Muscle layer of colon (tissue), 2 donors: ENCODE results near the gene PAK6.
A peak's percentile ranks its signal among the peaks of the same experiment; 100 is the strongest.

Source experiments
- H3K27ac ChIP-seq: one replicate; pipeline ENCODE4 v1.7.0; 2013; ENCODE audit warnings: low read depth, mild to moderate bottlenecking, low read length, moderate library complexity
- H3K27me3 ChIP-seq, 2 donors: one replicate each; pipeline ENCODE4 v1.7.0; 2013; ENCODE audit warnings: low read length in 2 of 2, mild to moderate bottlenecking in 2 of 2; ENCODE audit not compliant: insufficient read depth in 2 of 2, control insufficient read depth in 1 of 2
- H3K36me3 ChIP-seq: one replicate; pipeline ENCODE4 v1.7.0; 2013; ENCODE audit warnings: mild to moderate bottlenecking, low read length; ENCODE audit not compliant: insufficient read depth
- H3K4me1 ChIP-seq: one replicate; pipeline ENCODE4 v1.7.0; 2013; ENCODE audit warnings: mild to moderate bottlenecking, low read length; ENCODE audit not compliant: insufficient read depth
- H3K4me3 ChIP-seq, 2 donors: one replicate each; pipeline ENCODE4 v1.7.0; 2013; ENCODE audit warnings: low read length in 2 of 2, low read depth in 1 of 2, mild to moderate bottlenecking in 1 of 2, moderate library complexity in 1 of 2
- H3K9ac ChIP-seq: one replicate; pipeline ENCODE4 v1.7.0; 2013; ENCODE audit warnings: low read length
- H3K9me3 ChIP-seq: one replicate; pipeline ENCODE4 v1.7.0; 2013; ENCODE audit warnings: mild to moderate bottlenecking, low read length
- donor health status: abdominal sarcoma.
- donor health status: Adenocarcinoma of cecum.

Gene PAK6

GRCh38 chr15:40259021-40259420 is 20.2 kb downstream of the PAK6 start:
- no peaks in the 10 kb centered on the region for H3K4me1 ChIP-seq
- no peaks in the 10 kb centered on the region for H3K36me3 ChIP-seq
- no peak overlapping the region for H3K4me3 ChIP-seq
- no peak overlapping the region for H3K9ac ChIP-seq
- no peak overlapping the region for H3K27ac ChIP-seq
- peaks cover 0 to 15% of the 10 kb centered on the region in 2 donors for H3K27me3 ChIP-seq
- no peaks in the 10 kb centered on the region for H3K9me3 ChIP-seq

GRCh38 chr15:40263024-40263754 is 24.3 kb downstream of the PAK6 start:
- Histone ChIP-seq H3K27ac (no peak overlapping the region), H3K9ac (no peak overlapping the region)

DNA sequence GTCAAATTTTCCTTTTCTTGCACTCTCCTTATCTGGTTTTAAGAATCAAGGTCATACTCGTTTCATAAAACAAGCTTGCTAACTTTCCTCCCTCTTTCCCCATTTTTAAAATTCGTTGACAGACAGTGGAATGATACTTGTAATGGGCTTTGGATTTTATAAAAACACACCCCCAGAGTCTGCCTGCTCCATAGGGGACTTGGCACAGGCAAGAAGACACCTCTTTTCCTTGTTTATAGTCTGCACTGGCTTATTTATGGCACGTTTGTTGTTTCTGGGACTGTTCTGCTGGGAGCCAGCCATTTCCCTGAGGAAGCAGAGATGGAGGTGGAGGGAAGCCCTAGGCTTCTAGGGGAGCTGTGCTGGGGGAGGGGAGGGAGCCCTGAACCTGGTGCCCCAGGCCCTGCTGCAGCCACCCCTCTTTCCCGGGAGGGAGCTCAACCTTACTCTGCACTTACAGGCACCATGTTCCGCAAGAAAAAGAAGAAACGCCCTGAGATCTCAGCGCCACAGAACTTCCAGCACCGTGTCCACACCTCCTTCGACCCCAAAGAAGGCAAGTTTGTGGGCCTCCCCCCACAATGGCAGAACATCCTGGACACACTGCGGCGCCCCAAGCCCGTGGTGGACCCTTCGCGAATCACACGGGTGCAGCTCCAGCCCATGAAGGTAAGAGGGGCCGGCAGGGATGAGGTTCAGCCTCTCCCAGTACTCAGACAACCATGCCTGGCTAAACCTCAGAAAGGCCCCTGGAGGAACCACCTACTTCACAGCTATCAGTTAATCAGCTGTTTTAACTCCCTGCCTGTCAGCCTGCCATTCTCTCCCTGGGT is 25.7 kb downstream of the PAK6 start:
- H3K27me3 ChIP-seq = no peaks in the 10 kb centered on the region
- H3K4me3 ChIP-seq = no peak overlapping the region
- H3K36me3 ChIP-seq = no peaks in the 10 kb centered on the region
- no peaks in the 10 kb centered on the region for H3K9me3 ChIP-seq
- H3K9ac ChIP-seq = no peak overlapping the region
- peaks cover 12% of the 10 kb centered on the region for H3K4me1 ChIP-seq
- H3K27ac ChIP-seq = no peak overlapping the region

More at GRCh38 chr15:40263024-40263754, 24.3 kb downstream of the PAK6 start:
- no peak overlapping the region for H3K4me3 ChIP-seq
- no peaks in the 10 kb centered on the region for H3K36me3 ChIP-seq
- H3K27me3 ChIP-seq = peaks cover 0 to under 1% of the 10 kb centered on the region in 2 donors
- H3K9me3 ChIP-seq = no peaks in the 10 kb centered on the region
- peaks cover 12% of the 10 kb centered on the region for H3K4me1 ChIP-seq

DNA sequence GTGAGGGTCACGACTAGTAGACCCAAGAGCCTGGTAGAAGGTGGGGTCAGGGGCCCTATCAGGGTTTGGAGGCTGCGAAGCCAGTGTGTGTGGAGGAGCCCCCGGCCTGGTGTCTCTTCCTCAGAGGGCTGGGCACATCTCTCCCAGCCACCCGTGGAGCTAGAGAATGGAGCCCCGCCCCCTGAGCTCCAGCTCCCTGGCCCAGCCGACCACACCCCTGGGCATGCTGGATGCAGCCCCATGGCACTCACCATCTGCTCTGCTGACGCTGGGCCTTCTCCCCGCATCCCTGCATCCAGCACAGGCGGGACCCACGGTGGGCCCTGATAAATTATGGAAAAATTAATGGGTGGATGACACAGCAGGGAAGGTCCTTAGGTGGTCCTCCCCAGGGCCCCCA is 26.5 kb downstream of the PAK6 start:
- Histone ChIP-seq H3K27ac (no peak overlapping the region), H3K4me1 (peaks cover 12% of the 10 kb centered on the region), H3K36me3 (no peaks in the 10 kb centered on the region), H3K9ac (no peak overlapping the region), H3K4me3 (no peak overlapping the region), H3K9me3 (no peaks in the 10 kb centered on the region), H3K27me3 (no peaks in the 10 kb centered on the region)

DNA sequence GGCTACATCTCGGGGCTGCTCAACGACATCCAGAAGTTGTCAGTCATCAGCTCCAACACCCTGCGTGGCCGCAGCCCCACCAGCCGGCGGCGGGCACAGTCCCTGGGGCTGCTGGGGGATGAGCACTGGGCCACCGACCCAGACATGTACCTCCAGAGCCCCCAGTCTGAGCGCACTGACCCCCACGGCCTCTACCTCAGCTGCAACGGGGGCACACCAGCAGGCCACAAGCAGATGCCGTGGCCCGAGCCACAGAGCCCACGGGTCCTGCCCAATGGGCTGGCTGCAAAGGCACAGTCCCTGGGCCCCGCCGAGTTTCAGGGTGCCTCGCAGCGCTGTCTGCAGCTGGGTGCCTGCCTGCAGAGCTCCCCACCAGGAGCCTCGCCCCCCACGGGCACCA is 27.0 kb downstream of the PAK6 start:
- H3K4me3 ChIP-seq = no peak overlapping the region
- H3K9me3 ChIP-seq = no peaks in the 10 kb centered on the region
- H3K4me1 ChIP-seq = peaks cover 12% of the 10 kb centered on the region
- H3K9ac ChIP-seq = no peak overlapping the region
- H3K27ac ChIP-seq = no peak overlapping the region
- H3K36me3 ChIP-seq = no peaks in the 10 kb centered on the region
- H3K27me3 ChIP-seq = no peaks in the 10 kb centered on the region

DNA sequence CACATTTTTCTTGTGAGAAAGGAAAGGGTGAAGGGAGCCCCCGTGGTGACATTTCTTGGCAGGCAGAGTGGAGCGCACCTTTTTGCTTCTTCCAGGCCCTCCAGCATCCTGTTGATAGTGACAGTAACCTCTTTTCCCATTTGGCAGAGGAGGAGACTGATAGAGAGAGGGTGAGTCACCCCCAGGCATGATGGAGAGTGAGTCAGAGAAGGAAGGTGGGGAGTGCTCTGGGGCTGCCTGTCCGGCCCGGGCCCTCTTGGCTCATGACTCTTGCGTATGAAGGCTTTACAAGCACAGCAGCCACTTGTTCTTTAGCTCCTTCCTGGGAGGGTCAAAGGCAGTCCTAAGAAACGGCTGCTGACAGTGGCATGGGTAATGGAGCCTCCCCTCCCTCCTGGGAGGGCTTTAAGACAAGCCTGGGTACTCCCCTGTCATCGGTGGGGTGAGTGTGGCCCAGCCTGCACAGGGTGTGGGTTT is 28.0 kb downstream of the PAK6 start:
- H3K27me3 ChIP-seq = no peaks in the 10 kb centered on the region
- no peaks in the 10 kb centered on the region for H3K36me3 ChIP-seq
- no peak overlapping the region for H3K9ac ChIP-seq
- H3K4me1 ChIP-seq = peaks cover 12% of the 10 kb centered on the region
- H3K27ac ChIP-seq = peak overlapping the region; percentile 7
- no peaks in the 10 kb centered on the region for H3K9me3 ChIP-seq
- no peak overlapping the region for H3K4me3 ChIP-seq

GRCh38 chr15:40267670-40268069 is 28.8 kb downstream of the PAK6 start:
- no peak overlapping the region for H3K9ac ChIP-seq
- H3K27ac ChIP-seq = no peak overlapping the region
- no peaks in the 10 kb centered on the region for H3K36me3 ChIP-seq
- no peaks in the 10 kb centered on the region for H3K27me3 ChIP-seq
- H3K9me3 ChIP-seq = no peaks in the 10 kb centered on the region
- no peak overlapping the region for H3K4me3 ChIP-seq
- H3K4me1 ChIP-seq = peaks cover 12% of the 10 kb centered on the region

GRCh38 chr15:40269604-40270003 is 30.7 kb downstream of the PAK6 start:
- Histone ChIP-seq H3K36me3 (no peaks in the 10 kb centered on the region), H3K9me3 (no peaks in the 10 kb centered on the region), H3K4me1 (peaks cover 9% of the 10 kb centered on the region), H3K4me3 (no peak overlapping the region), H3K9ac (no peak overlapping the region), H3K27me3 (no peaks in the 10 kb centered on the region), H3K27ac (no peak overlapping the region)

DNA sequence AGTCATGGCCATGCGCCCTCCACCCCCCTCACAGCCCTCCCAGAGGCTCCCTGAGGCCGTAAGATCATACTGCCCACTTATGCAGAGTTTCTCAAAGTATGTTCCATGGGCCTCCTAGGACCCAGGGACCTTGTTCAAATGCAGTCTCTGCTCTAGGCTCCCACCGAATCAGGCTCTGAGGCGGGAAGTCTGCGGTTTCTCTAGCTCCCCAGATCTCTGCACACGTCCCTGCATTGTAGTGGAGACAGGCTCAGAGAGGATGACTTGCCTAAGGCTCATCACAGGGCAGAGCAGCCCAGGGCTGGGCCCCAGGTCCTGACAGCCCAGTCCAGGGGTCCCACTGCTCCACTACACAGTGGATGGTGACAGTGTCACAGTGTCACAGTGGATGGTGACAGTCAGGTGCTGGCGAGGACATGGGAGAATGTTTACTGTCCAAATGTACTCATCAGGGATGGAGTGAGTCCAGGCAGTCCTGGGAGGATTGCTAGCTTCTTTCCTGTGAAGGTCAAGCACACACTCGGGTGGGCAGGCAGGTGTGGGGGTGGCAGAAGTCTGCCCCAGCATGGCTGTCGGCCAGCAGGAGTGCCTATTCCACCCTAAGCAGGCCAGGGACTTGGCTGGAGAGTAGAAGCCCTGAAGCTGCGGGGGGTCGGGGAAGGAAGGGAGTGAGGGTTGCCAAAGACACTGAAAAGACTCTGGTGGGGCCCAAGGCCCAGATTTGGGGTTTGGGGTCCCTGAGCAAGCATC is 31.6 kb downstream of the PAK6 start:
- Histone ChIP-seq H3K27ac (no peak overlapping the region), H3K27me3 (no peaks in the 10 kb centered on the region), H3K4me3 (no peak overlapping the region), H3K4me1 (peaks cover 12% of the 10 kb centered on the region), H3K9me3 (no peaks in the 10 kb centered on the region), H3K9ac (no peak overlapping the region), H3K36me3 (no peaks in the 10 kb centered on the region)

GRCh38 chr15:40271685-40272484 is 33.0 kb downstream of the PAK6 start:
- Histone ChIP-seq H3K27ac (no peak overlapping the region), H3K36me3 (no peaks in the 10 kb centered on the region), H3K4me3 (no peak overlapping the region), H3K4me1 (peaks cover 9% of the 10 kb centered on the region), H3K9ac (no peak overlapping the region), H3K9me3 (no peaks in the 10 kb centered on the region), H3K27me3 (peaks cover 0 to 2% of the 10 kb centered on the region in 2 donors)
